Measurements from ENCODE around the gene ACAN.

Gene ACAN

GRCh38 chr15:88880944-88881740, 77.9 kb downstream of the ACAN start:
- DNase-seq: no peak
- Histone ChIP-seq H3K4me1 (ENCODE audit: low read length) (no peaks in the 10 kb centered on the region), H3F3A (ENCODE audit: insufficient read depth, low read length) (no peaks in the 10 kb centered on the region), H3K27ac (ENCODE audit: low read length) (no peak overlapping the region), H3K9me2 (replicated peaks; ENCODE audit: insufficient read depth, low read length) (no peaks in the 10 kb centered on the region), H3K27me3 (replicated peaks; ENCODE audit: insufficient read depth, low read length) (no peaks in the 10 kb centered on the region), H3K79me2 (ENCODE audit: low read length) (no peaks in the 10 kb centered on the region), H3K9ac (ENCODE audit: low read length) (no peak overlapping the region), H2AFZ (ENCODE audit: low read length) (no peak overlapping the region), H3K9me3 (replicated peaks; ENCODE audit: insufficient read depth, low read length) (no peaks in the 10 kb centered on the region), H3K4me2 (ENCODE audit: low read depth, low read length) (no peak overlapping the region), H4K20me1 (ENCODE audit: insufficient read depth, low read length) (no peaks in the 10 kb centered on the region), H3K4me3 (ENCODE audit: low read length) (no peak overlapping the region), H3K36me3 (replicated peaks; ENCODE audit: insufficient read depth, low read length) (no peaks in the 10 kb centered on the region)
- TF ChIP-seq CTCF (IDR thresholded peaks at IDR 0.05; ENCODE audit: low read length) (no peak), EZH2phosphoT487 (IDR thresholded peaks at IDR 0.05; ENCODE audit: low read length) (no peak), EZH2 (optimal IDR thresholded peaks at IDR 0.05; ENCODE audit: low read depth, low read length) (no peak)

- Histone ChIP-seq H3K4me3 (ENCODE audit: low read length) (no peak overlapping the region), H3F3A (ENCODE audit: insufficient read depth, low read length) (no peaks in the 10 kb centered on the region), H3K36me3 (replicated peaks; ENCODE audit: insufficient read depth, low read length) (no peaks in the 10 kb centered on the region), H3K9me3 (replicated peaks; ENCODE audit: insufficient read depth, low read length) (no peaks in the 10 kb centered on the region), H3K27ac (ENCODE audit: low read length) (no peak overlapping the region), H3K9ac (ENCODE audit: low read length) (no peak overlapping the region), H3K4me2 (ENCODE audit: low read depth, low read length) (no peak overlapping the region), H3K9me2 (replicated peaks; ENCODE audit: insufficient read depth, low read length) (no peaks in the 10 kb centered on the region), H4K20me1 (ENCODE audit: insufficient read depth, low read length) (no peaks in the 10 kb centered on the region), H3K27me3 (replicated peaks; ENCODE audit: insufficient read depth, low read length) (no peaks in the 10 kb centered on the region), H3K79me2 (ENCODE audit: low read length) (no peaks in the 10 kb centered on the region), H3K4me1 (ENCODE audit: low read length) (no peaks in the 10 kb centered on the region), H2AFZ (ENCODE audit: low read length) (no peak overlapping the region)
- TF ChIP-seq CTCF (IDR thresholded peaks at IDR 0.05; ENCODE audit: low read length) (no peak), EZH2 (optimal IDR thresholded peaks at IDR 0.05; ENCODE audit: low read depth, low read length) (no peak), EZH2phosphoT487 (IDR thresholded peaks at IDR 0.05; ENCODE audit: low read length) (no peak)
- DNase-seq: no peak
Observed at GRCh38 chr15:88881775-88882174, 78.5 kb downstream of the ACAN start.

GRCh38 chr15:88882785-88883184, 79.5 kb downstream of the ACAN start:
- no peaks in the 10 kb centered on the region for H3K9me2 ChIP-seq (replicated peaks; ENCODE audit: insufficient read depth, low read length)
- no peaks in the 10 kb centered on the region for H3F3A ChIP-seq (ENCODE audit: insufficient read depth, low read length)
- H4K20me1 ChIP-seq (ENCODE audit: insufficient read depth, low read length): no peaks in the 10 kb centered on the region
- no peak overlapping the region for H3K4me2 ChIP-seq (ENCODE audit: low read depth, low read length)
- H3K36me3 ChIP-seq (replicated peaks; ENCODE audit: insufficient read depth, low read length): no peaks in the 10 kb centered on the region
- no peaks in the 10 kb centered on the region for H3K27me3 ChIP-seq (replicated peaks; ENCODE audit: insufficient read depth, low read length)
- no peak for TF ChIP-seq EZH2phosphoT487 (IDR thresholded peaks at IDR 0.05; ENCODE audit: low read length)
- TF ChIP-seq EZH2 (optimal IDR thresholded peaks at IDR 0.05; ENCODE audit: low read depth, low read length): no peak
- TF ChIP-seq CTCF (IDR thresholded peaks at IDR 0.05; ENCODE audit: low read length): no peak
- no peak overlapping the region for H3K4me3 ChIP-seq (ENCODE audit: low read length)
- H3K79me2 ChIP-seq (ENCODE audit: low read length): no peaks in the 10 kb centered on the region
- H3K4me1 ChIP-seq (ENCODE audit: low read length): no peaks in the 10 kb centered on the region
- H3K27ac ChIP-seq (ENCODE audit: low read length): no peak overlapping the region
- H3K9ac ChIP-seq (ENCODE audit: low read length): no peak overlapping the region
- no peak for DNase-seq
- H2AFZ ChIP-seq (ENCODE audit: low read length): no peak overlapping the region
- H3K9me3 ChIP-seq (replicated peaks; ENCODE audit: insufficient read depth, low read length): no peaks in the 10 kb centered on the region

All from MM.1S (cell line).